Measurements from ENCODE around the gene NKTR. TPM values are rescaled to one million over a fixed set of nuclear protein-coding genes. Genes with fewer than 3 reads are reported as not detected.
"Not testable (repeated sequence)": the region's sequence is repeated elsewhere in the genome, so short reads cannot be mapped to it uniquely, and the experiment has no call there.

Gene NKTR
- total RNA-seq = 142 and 155 TPM in 2 replicates
- long read RNA-seq, partial matches to known transcripts = 91 of 149 reads
- long read RNA-seq, other reads (novel, unspliced or antisense) = 54 of 149 reads

DNA sequence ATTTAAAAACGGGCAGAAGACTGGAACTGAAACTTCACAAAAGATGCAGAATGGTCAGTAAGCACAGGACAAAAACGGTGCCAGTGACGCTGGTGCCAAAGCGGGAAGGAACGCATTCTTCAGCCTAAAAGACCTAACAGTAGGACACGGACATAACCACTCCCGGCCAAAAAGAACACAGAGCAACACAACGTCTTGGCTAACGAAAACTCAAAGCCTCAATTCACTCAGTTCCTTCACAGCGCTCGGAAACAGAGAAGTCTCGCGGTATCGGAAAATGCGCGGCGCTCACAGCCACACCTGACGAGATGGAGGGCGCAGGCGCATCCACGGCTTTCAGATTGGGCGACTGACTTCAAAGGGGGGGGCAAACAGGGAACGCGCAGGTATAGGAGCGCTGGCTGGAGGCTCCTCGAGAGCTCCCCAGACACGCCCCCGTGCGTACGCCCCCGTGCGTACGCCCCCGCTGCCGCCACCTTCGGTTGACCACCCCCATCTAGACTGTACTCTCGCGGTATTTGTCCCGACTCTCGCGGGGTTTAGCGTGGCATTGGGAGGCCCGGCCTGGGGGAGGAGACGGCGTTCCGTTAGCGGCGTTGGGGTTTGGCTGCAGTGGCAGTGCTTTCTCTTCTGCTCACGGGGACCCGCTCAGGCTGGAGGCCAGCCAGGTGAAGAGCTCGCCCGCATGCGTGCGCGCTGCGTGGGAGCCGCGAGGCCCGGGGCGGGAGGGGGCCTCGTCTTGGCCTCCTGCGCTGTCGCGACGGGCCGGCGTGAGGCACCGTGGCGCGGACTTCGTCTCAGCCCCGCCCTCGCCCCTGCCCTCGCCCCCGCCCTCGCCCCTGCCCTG, at the start of gene NKTR:
Gene NKTR (plus strand): TSS at position 576 of the 847 bp plus-strand sequence. CDS start 321 bp downstream, outside the sequence.
- Mint-ChIP-seq H3K27me3 (no peaks in the 10 kb centered on the region), H3K36me3 (ENCODE audit: insufficient read depth) (peaks cover 16% of the 10 kb centered on the region), H3K4me1 (ENCODE audit: low read depth) (peaks cover 10% of the 10 kb centered on the region), H3K9me3 (ENCODE audit: low read depth) (peaks cover 8% of the 10 kb centered on the region), H3K27ac (peak within 1 kb of the TSS; percentile 99), H3K4me3 (ENCODE audit: low read depth) (peak within 1 kb of the TSS; percentile 93)
- DNase-seq (ENCODE audit: low spot score, unreplicated experiment) = peak; percentile 100
- TF ChIP-seq, protein P1, sequence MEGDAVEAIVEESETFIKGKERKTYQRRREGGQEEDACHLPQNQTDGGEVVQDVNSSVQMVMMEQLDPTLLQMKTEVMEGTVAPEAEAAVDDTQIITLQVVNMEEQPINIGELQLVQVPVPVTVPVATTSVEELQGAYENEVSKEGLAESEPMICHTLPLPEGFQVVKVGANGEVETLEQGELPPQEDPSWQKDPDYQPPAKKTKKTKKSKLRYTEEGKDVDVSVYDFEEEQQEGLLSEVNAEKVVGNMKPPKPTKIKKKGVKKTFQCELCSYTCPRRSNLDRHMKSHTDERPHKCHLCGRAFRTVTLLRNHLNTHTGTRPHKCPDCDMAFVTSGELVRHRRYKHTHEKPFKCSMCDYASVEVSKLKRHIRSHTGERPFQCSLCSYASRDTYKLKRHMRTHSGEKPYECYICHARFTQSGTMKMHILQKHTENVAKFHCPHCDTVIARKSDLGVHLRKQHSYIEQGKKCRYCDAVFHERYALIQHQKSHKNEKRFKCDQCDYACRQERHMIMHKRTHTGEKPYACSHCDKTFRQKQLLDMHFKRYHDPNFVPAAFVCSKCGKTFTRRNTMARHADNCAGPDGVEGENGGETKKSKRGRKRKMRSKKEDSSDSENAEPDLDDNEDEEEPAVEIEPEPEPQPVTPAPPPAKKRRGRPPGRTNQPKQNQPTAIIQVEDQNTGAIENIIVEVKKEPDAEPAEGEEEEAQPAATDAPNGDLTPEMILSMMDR (IDR thresholded peaks at IDR 0.05; ENCODE audit: unreplicated experiment) = peak; percentile 14

DNA sequence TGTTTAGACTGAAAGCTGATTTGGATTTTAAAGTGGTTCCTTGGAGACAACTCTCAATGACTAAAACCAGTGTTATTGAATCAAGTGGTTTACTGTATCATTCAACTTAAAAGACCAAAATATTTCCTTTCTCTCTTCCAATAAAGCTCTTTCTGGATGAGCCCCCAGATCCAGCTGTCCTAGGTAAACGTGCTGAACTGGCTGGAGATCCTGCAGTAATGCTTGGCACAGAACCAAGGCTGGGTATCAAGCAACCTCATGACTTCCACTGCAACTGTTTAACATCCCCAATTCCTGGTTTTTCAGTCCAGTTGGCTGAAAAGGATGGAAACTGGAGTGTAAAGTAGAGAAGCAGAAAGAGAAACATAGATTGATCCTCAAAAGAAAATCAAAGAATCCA, 47.7 kb upstream of the NKTR start:
- no peak overlapping the region for H3K4me3 Mint-ChIP-seq (ENCODE audit: low read depth)
- TF ChIP-seq, protein P1 (IDR thresholded peaks at IDR 0.05; ENCODE audit: unreplicated experiment) = no peak
- no peak for DNase-seq (ENCODE audit: low spot score, unreplicated experiment)
- no peaks in the 10 kb centered on the region for H3K4me1 Mint-ChIP-seq (ENCODE audit: low read depth)
- peaks cover 19% of the 10 kb centered on the region for H3K36me3 Mint-ChIP-seq (ENCODE audit: insufficient read depth)
- H3K27me3 Mint-ChIP-seq = no peaks in the 10 kb centered on the region
- no peak overlapping the region for H3K27ac Mint-ChIP-seq
- no peaks in the 10 kb centered on the region for H3K9me3 Mint-ChIP-seq (ENCODE audit: low read depth)

DNA sequence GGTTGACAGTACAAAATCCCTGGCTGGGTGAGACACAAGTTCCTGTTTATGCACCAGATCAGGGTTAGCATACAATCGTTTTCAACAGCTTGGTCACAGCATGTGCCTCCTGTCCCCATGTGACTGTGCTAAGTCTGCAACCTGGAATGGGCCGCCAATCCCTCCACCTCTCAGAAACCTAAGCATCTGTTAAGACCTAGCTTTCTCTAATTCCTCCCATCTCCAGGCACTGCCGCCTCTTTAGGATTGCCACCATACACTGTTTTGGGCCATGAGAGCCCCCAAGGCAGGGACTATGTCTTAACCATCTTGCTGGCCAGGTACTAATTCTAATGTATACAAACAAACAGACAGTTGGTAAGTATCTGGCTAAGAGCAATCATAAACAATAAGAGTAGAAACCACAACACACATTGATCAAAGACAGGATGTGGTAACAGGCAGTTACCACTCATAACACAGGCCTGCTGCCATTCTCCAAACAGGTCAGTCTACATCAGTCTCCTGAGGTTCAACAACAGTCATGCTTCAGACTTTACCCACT, 44.3 kb upstream of the NKTR start:
- DNase-seq (ENCODE audit: low spot score, unreplicated experiment) = no peak
- no peaks in the 10 kb centered on the region for H3K4me1 Mint-ChIP-seq (ENCODE audit: low read depth)
- TF ChIP-seq, protein P1 (IDR thresholded peaks at IDR 0.05; ENCODE audit: unreplicated experiment) = no peak
- no peak overlapping the region for H3K4me3 Mint-ChIP-seq (ENCODE audit: low read depth)
- peaks cover 21% of the 10 kb centered on the region for H3K36me3 Mint-ChIP-seq (ENCODE audit: insufficient read depth)
- no peaks in the 10 kb centered on the region for H3K9me3 Mint-ChIP-seq (ENCODE audit: low read depth)
- H3K27me3 Mint-ChIP-seq = no peaks in the 10 kb centered on the region
- H3K27ac Mint-ChIP-seq = no peak overlapping the region

DNA sequence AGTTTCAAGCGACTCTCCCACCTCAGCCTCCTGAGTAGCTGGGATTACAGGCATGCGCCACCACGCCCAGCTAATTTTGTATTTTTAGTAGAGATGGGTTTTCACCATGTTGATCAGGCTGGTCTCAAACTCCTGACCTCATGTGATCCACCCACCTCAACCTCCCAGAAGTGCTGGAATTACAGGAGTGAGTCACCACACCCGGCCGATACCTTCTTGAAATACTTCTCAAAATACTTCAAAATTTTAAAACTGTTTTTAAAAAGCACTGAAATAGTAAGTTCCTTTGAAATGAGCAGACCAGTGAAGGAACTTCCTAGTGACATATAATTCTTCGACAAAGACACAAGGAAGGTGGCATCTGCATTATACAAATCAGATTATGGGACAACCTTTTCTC, 43.7 kb upstream of the NKTR start:
- peaks cover 21% of the 10 kb centered on the region for H3K36me3 Mint-ChIP-seq (ENCODE audit: insufficient read depth)
- H3K4me3 Mint-ChIP-seq (ENCODE audit: low read depth); H3K27me3 Mint-ChIP-seq; H3K27ac Mint-ChIP-seq; DNase-seq (ENCODE audit: low spot score, unreplicated experiment); H3K9me3 Mint-ChIP-seq (ENCODE audit: low read depth); H3K4me1 Mint-ChIP-seq (ENCODE audit: low read depth): not testable (repeated sequence)

DNA sequence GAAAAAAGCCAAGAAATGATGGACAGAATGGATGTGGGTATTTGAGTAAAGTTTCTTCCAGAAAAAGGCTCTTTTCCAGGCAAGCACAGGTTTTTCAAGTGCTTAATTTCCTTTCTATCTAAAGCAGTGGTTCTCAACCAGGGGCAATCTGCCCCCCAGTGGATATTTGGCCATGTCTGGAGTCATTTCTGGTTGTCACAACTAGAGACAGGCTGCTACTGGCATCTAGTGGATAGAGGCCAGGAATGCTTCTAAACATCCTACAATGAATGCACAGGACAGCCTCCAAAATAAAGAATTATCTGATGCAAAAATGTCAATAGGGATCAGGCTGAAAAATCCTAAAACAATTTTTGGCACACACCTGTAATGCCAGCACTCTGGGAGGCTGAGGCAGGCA, 42.6 kb upstream of the NKTR start:
- H3K4me3 Mint-ChIP-seq (ENCODE audit: low read depth) = no peak overlapping the region
- H3K9me3 Mint-ChIP-seq (ENCODE audit: low read depth) = no peaks in the 10 kb centered on the region
- TF ChIP-seq, protein P1 (IDR thresholded peaks at IDR 0.05; ENCODE audit: unreplicated experiment) = no peak
- no peak overlapping the region for H3K27ac Mint-ChIP-seq
- DNase-seq (ENCODE audit: low spot score, unreplicated experiment) = no peak
- no peaks in the 10 kb centered on the region for H3K27me3 Mint-ChIP-seq
- H3K4me1 Mint-ChIP-seq (ENCODE audit: low read depth) = no peaks in the 10 kb centered on the region
- H3K36me3 Mint-ChIP-seq (ENCODE audit: insufficient read depth) = peaks cover 19% of the 10 kb centered on the region

Measured in progenitor cell of endocrine pancreas (in vitro differentiated cells).